ENCODE data around the gene HPSE2.
"Not testable (repeated sequence)": the region's sequence is repeated elsewhere in the genome, so short reads cannot be mapped to it uniquely, and the experiment has no call there.

The HPSE2 gene

DNA sequence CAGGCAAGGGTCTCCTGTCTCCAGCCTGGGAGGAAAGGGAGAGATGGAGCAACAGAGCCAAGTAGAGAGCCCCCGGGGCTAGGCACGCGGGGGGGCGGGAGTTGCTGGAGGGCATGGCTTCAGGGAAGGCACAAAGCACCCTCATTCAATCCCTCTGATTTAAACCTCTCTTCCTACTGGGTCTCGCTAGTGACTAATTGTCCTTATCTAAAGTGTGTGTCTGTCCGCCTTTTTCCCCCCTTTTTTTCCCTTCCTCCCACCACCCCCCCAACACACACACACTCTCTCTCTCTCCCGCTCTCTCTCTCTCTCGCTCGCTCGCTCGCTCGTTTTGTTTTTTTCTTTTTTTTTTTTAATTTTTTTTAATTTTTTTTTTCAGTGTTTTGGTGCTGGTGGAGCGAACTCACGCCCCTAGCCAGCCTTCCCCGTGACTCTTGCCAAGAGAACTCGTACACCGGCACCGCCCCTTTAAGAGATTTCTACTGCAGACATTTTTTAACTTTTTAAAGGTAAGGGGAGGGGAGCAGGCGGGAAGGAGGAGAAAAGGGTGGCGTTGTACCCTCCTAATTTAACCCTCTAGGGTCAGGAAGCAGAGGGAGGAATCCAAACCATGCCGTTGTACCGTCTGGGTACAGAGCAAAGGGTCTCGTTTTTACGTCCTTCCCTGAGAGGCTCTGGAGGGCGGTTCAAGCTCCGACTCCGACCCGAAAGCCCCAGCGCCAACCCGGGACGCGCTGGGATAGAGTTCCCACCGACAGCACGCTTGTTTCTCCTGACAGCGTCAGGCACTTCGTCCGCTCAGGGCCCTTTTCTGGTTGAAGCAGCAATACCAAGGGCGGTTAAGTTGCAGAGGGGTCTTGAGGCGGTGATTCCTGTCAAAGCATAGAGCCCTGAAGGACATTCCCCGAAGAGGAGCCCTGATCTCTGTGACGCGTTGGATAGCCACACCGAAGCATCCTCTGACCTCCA is at the start of gene HPSE2:
Gene HPSE2, minus strand, starts transcription at position 195 of the 969 bp plus-strand sequence.
- no peak for DNase-seq (ENCODE audit: low spot score)

DNA sequence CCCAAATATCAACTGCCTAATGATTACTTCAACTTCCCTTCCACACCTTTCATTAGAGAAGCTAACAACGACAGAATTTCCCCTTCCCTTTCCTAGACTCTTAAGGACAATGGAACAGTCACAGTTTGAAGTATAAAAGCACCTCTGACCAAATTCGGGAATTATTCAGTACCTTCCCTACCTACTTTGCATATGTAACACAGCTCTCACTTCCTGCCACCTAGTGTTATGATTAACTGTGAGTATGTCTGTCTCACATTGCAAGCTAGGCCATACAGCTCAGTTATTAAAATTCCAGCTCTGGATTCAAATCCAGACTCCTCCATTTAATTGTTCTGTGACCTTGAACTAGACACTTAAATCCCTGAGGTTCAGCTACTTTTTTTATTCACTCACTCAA is 44.8 kb upstream of the HPSE2 start:
- DNase-seq (ENCODE audit: low spot score), result no peak

- no peak for DNase-seq (ENCODE audit: low spot score)
Measured at GRCh38 chr10:99279626-99280111, 44.0 kb upstream of the HPSE2 start.

- no peak for DNase-seq (ENCODE audit: low spot score)
Measured at GRCh38 chr10:99276848-99277486, 41.3 kb upstream of the HPSE2 start.

DNA sequence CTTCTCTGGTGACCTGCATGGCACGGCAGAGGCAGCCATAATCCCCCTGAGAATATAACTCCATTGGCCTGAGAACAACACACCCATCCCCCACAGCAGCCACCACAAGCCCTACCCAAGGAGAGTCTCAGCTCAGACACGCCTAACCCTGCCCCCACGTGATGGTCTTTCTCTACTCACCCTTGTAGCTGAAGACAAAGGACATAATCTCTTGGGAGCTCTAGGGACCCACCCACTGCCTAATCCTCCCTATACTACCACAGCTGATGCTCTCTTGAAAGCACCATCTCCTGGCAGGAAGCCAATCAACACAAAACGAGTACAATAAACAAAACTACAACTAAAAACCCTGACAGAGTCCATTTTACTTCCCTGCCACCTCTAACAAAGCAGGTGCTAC is 30.7 kb upstream of the HPSE2 start:
- DNase-seq (ENCODE audit: low spot score), result no peak

GRCh38 chr10:99248824-99249223 is 13.2 kb upstream of the HPSE2 start:
- no peak for DNase-seq (ENCODE audit: low spot score)

- not testable (repeated sequence) for DNase-seq (ENCODE audit: low spot score)
Measured at GRCh38 chr10:99247893-99248292, 12.2 kb upstream of the HPSE2 start.

DNA sequence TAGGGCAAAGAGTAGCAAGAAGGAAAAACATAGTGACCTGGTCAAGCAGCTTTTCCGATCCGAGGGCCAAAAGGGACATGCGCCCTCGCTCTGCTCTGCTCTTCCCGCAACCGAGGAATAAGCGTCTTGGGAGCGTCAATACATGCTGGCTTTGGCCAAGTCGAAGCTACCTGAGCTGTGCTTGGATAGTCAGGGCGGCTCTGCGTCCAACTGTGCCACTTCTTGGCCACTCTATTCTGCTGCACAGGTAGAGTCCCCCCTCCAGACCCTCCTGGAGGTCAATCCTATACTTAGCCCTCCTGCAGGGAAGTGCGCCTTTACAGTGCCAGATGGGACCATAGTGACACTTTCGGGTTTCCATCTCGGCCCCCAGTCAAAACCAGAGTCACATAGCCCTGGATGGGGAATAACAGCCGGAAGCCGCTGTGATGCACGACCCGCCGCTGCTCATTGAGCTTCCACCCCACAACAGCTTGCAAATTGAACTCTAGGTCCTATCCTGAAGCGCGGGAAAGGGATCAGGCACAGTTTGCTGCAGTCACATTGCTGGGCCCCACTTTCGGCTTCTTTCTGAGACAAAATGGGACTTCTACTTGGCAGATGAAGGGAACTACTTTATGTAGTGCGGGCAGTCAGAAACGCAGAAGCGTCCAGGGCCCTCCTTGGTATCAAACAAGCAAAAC is 1.1 kb upstream of the HPSE2 start:
- no peak for DNase-seq (ENCODE audit: low spot score)

DNA sequence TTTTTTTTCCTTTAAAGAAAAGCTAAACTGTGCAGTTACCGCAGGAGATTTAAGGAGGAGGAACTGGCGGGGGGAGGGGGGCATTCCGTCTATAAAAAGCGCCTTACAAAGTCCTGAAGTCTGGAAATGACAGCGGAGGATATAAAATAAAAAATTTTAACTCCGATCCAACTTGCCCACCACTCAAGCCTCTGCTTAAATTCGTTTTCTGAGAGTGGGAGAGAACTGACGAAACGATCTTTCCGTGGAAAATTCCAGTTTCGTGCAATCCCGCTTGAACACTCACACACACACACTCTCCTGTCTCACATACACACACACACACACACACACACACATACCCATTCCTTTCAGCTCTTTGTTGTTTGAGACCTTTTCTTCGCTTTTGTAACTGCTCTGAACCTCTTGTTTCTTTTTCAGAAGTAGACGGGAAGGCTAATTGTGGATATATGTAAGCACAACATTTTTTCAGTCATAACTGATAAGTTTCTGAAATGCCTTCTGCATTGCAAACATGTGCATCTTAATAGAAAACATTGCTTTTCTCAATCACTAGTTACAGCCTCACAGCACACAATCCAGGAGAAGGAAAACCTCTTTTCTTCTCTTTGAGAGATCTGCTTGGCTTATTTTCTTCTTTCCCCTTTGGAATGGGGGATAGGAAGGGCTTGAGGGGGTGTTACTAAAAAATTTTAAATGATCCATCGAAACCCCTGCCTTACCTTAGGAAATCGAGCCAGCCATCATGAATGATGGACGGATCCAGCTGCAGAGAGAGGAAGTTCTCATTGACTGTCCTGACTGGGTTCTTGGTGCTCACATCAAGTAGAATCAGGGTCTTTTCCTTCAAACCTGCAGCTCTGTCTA is 628 bp downstream of the HPSE2 start:
- no peak for DNase-seq (ENCODE audit: low spot score)

GRCh38 chr10:99234041-99234790 is 1.4 kb downstream of the HPSE2 start:
- DNase-seq (ENCODE audit: low spot score), result peak; percentile 74

DNA sequence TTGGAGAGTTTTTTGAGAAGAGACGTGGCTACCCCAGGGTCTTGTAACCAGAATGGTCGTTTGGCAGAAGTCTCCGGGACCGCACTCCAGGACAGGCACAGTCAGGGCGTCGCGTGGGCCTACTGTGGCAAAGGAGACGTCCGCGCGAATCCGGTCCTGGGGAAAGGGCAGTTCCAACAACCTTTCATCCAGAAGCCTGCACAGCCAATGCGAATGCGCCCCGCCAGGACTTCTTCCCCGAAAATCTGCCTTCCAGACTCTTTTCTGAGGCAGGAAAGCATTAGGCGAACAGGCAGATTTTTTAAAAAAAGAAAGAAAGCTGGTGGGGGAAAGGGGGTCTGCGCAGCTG is 2.0 kb downstream of the HPSE2 start:
- DNase-seq (ENCODE audit: low spot score), result no peak

GRCh38 chr10:99233000-99233688 is 2.5 kb downstream of the HPSE2 start:
- DNase-seq (ENCODE audit: low spot score), result no peak

DNA sequence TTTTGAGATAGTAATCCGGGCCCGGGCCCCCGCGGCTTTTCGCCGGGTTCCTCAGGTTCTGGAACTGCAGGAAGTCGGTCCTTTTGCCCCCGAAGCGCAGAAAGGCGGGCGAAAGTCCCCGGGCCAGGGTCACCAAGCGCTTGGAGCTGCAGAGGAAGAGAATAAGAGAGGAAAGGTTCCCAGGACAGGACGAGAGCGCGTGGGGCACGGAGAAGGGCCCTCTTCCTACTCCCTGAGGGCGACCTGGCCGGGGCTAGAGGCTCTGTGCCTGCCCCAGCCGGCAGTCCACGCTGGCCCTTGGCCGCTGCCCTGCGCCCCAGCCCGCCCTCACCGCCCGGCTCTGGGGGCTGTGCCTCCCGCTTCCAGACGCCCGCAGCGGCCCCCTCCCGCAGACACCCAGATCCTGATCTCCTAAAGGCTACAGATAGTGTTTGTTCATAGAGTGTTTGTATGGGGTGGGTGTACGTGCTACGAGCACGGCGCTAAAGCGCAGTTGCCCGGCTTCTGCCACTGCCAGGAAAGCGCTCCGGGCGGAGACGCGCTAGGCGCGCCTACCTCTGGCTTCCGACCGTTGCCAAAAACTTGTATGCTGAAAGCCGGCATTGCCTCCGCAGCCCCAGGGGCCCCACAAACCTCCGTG is 3.2 kb downstream of the HPSE2 start:
- peak; percentile 65 for DNase-seq (ENCODE audit: low spot score)

DNA sequence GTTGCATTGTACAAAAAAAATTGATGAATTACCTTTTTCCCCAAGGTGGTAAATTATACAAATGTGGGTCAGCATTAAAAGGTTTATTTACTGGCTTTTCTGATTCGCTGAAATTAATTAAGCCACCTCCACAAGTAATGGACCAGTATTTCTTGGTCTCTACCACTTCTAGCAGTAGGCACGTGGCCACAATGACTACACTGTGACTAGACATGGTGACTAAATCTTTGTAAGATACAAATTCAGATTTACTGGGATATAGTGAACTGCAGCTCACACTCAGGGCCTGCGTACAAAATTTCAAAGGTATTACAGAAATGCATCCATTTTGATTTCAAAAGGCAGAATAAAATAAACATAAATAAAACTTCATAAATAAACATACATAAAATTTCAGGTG is 10.9 kb downstream of the HPSE2 start:
- DNase-seq (ENCODE audit: low spot score), result no peak

GRCh38 chr10:99207340-99207739 is 28.3 kb downstream of the HPSE2 start:
- no peak for DNase-seq (ENCODE audit: low spot score)

DNA sequence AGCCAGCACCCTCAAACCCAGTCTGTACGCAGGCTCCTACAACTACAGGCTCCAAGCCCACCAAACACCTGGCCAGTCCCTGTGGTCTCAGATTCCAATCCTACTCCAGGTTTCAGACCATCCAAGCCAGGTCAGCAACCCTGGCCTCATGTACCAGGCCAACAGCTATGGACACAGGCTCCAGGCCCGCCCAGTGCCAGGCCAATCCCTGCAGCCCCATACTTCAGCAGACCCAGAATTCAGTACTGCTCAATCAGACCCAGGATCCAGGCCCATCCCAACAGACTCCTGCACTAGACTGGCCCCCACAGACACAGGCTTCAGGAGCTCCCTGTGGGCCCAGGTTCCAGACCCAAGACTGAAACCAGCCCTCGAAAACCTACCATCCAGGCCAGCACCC is 32.3 kb downstream of the HPSE2 start:
- DNase-seq (ENCODE audit: low spot score), result no peak

- no peak for DNase-seq (ENCODE audit: low spot score)
Measured at GRCh38 chr10:99172950-99173349, 62.7 kb downstream of the HPSE2 start.

DNA sequence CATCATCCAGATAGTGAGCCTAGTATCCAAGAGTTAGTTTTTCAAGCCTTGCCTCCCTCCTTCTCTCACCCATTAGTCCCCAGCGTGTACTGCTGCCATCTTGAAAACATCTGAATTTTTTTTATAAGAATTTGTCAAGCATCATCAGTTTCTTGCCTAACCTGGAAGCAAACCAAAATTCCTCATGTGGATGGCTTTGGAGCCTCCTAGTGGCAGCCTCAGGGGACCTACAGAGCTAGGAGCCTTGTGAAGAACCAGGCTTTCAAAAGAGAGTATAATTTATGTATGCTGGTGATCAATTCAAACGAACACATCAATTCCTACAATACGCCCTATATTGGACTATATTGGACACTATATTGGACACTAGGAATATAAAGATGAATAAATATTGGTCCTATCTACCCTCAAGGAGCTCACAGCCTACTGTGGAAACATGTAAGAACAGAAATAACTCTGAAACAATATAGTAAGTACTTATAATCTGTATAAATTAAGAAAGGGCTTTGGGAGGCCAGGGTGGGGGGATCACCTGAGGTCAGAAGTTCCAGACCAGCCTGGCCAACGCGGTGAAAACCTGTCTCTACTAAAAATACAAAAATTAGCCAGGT is 63.4 kb downstream of the HPSE2 start:
- DNase-seq (ENCODE audit: low spot score), result no peak

- DNase-seq (ENCODE audit: low spot score), result no peak
Measured at GRCh38 chr10:99170116-99170675, 65.5 kb downstream of the HPSE2 start.
